Astrocyte of the spinal cord (primary cell): ENCODE results near the gene ATR.
"Not testable (repeated sequence)": the region's sequence is repeated elsewhere in the genome, so short reads cannot be mapped to it uniquely, and the experiment has no call there.

Experiments used
- DNase-seq: peaks from one replicate; pipeline ENCODE4 v3.0.0; 2011; ENCODE audit warnings: low read depth, low spot score
- H3K4me3 ChIP-seq: 2 replicates; pipeline ENCODE4 v1.5.1; 2011; ENCODE audit warnings: low read depth, mild to moderate bottlenecking, low read length, moderate library complexity
- CTCF ChIP-seq: IDR thresholded peaks from 2 replicates; pipeline ENCODE4 v1.5.1; 2012; ENCODE audit warnings: low read depth, mild to moderate bottlenecking, low read length, inconsistent platforms
- in situ Hi-C: cut with HindIII; loops from 2 replicates; pipeline ENCODE4 v1.10.0; 2017; ENCODE audit warnings: low sequenced_read_pairs

The ATR gene

GRCh38 chr3:142563496-142563997, 15.0 kb downstream of the ATR start:
- DNase-seq: no peak
- in situ Hi-C loops: no loop called here
- H3K4me3 ChIP-seq: no peak overlapping the region
- no peak for TF ChIP-seq CTCF

DNA sequence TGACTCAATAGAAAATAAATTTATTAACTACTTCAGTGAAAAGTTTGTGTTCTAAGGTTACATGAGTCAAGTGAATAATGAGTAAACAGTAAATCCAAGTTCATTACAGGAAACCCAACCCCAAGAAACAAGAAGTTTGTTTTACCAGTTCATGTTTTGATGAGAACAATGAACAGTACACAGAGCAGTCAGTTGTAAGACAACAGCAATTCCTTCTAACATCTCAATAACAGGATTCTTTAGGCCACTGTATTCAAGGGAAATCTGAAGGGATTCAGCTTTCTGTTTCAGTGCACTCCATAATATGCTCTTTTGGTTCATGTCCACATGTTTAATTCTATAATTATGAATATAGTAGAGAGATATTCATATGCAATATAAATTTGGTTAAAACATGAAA, 18.4 kb downstream of the ATR start:
- in situ Hi-C loops: no loop called here
- no peak for TF ChIP-seq CTCF
- DNase-seq: no peak
- no peak overlapping the region for H3K4me3 ChIP-seq

- no peak for DNase-seq
- in situ Hi-C loops: no loop called here
- no peak overlapping the region for H3K4me3 ChIP-seq
- no peak for TF ChIP-seq CTCF
Measured at GRCh38 chr3:142553741-142554140, 24.8 kb downstream of the ATR start.

- DNase-seq, in situ Hi-C loops, H3K4me3 ChIP-seq: not testable (repeated sequence)
Measured at GRCh38 chr3:142552579-142552978, 26.0 kb downstream of the ATR start.

DNA sequence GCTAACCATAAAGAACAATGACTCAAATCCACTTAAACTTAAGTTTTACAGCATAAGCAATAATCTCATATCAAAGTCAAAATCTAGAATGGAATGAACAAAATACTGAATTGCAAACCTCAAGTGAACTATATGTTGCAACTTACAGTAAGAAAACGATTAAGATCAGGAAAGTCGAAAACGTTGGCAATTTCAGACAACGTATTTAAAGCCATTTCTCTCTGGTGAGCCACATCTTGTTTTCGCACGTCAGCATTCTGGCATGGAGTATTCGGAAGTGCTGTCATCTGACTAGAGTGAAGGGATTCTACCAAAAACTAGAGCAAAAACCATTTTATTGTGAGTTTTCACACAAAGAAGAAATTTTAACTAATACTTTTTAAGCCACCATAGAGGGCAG, 28.5 kb downstream of the ATR start:
- no peak for DNase-seq
- in situ Hi-C loops: no loop called here
- TF ChIP-seq CTCF: no peak
- H3K4me3 ChIP-seq: no peak overlapping the region

GRCh38 chr3:142543307-142543706, 35.2 kb downstream of the ATR start:
- TF ChIP-seq CTCF: no peak
- DNase-seq: no peak
- in situ Hi-C loops: no loop called here
- H3K4me3 ChIP-seq: no peak overlapping the region

DNA sequence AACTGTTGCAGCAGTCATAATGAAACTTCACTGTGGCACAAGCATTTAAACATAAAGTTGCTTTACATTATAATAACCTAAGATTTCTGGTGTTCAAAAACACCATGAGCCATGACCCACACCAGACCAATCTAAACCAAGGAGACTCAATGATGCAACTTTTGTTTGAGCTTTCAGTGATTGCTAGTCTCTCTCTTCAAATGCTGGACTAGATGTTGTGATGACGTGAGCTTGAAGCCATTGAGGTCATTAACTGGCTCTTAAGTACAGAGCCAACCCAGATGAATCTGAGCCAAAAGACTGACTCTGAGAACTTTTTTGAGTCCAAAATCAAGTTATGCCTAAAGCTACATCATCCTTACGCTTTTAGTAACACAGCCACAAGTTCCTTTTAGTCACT, 36.5 kb downstream of the ATR start:
- in situ Hi-C loops: no loop called here
- H3K4me3 ChIP-seq: no peak overlapping the region
- TF ChIP-seq CTCF: no peak
- DNase-seq: no peak
